T-cell (primary cell): ENCODE measurements around the gene OR13C4. TPM values are rescaled to one million over a fixed set of nuclear protein-coding genes. Genes with fewer than 3 reads are reported as not detected.

Experiments used
- ATAC-seq, 4 experiments: fragments of 200-7000 bp in 3 of 4; fragments of 150-1000 bp in 1 of 4; cut with Tn5 transposase; replicated peaks in 1 of 4; 1 replicate in 3 of 4; 2 replicates in 1 of 4; pipeline ENCODE4 v1.10.0; 2021; ENCODE audit warnings: moderate library complexity in 3 of 4, mild to moderate bottlenecking in 2 of 4, moderate number of reproducible peaks in 1 of 4
- CTCF ChIA-PET, 2 donors: fragments of 300-600 bp; sonication (Branson Sonifier 250); formaldehyde crosslinking; loops; one replicate each; lab custom pipeline; 2022; ENCODE audit warnings: antibody characterized with exemption in 2 of 2; lab: Charles Lee
- POLR2A ChIA-PET, 2 donors: fragments of 300-600 bp; sonication (Branson Sonifier 250); formaldehyde crosslinking; loops; one replicate each; lab custom pipeline; 2022; ENCODE audit warnings: antibody characterized with exemption in 2 of 2; lab: Charles Lee
- DNase-seq, 35 experiments: peaks; one replicate each; pipeline versions ENCODE4 v3.0.0 to v3.0.0-alpha.2; 2013 to 2023
- H3K27ac ChIP-seq: one replicate; pipeline ENCODE4 v1.5.1; 2013; ENCODE audit warnings: low read length
- H3K27me3 ChIP-seq, 2 experiments: replicated peaks in 1 of 2; 1 replicate in 1 of 2; 2 replicates in 1 of 2; pipeline versions ENCODE4 v1.6.1 to v1.7.0; 2013; ENCODE audit warnings: low read length in 1 of 2, mixed read lengths in 1 of 2; ENCODE audit not compliant: control insufficient read depth in 2 of 2, insufficient read depth in 2 of 2; ENCODE audit errors: extremely low read depth in 1 of 2
- H3K36me3 ChIP-seq, 2 donors: 1 replicate in 1 of 2; 2 replicates in 1 of 2; pipeline versions ENCODE4 v1.6.1 to v1.7.0; 2013; ENCODE audit warnings: low read length in 1 of 2; ENCODE audit not compliant: control insufficient read depth in 2 of 2, insufficient read depth in 1 of 2; ENCODE audit errors: extremely low read depth in 1 of 2
- H3K4me1 ChIP-seq, 2 experiments: 1 replicate in 1 of 2; 2 replicates in 1 of 2; pipeline versions ENCODE4 v1.6.1 to v1.7.0; 2013; ENCODE audit warnings: low read length in 2 of 2, mixed read lengths in 1 of 2; ENCODE audit not compliant: insufficient read depth in 2 of 2, control insufficient read depth in 1 of 2; ENCODE audit errors: extremely low read depth in 1 of 2
- H3K4me3 ChIP-seq, 2 donors: 1 replicate in 1 of 2; 2 replicates in 1 of 2; pipeline versions ENCODE4 v1.5.1 to v1.7.0; 2013; ENCODE audit warnings: mild to moderate bottlenecking in 2 of 2, low read length in 1 of 2, moderate library complexity in 1 of 2; ENCODE audit not compliant: control insufficient read depth in 1 of 2; ENCODE audit errors: extremely low read depth in 1 of 2
- H3K9me3 ChIP-seq: 2 replicates; pipeline ENCODE4 v1.7.0; 2013
- H3K27ac Mint-ChIP-seq, 2 donors: one replicate each; pipeline ENCODE4 v1.8.0; 2020 to 2021; ENCODE audit warnings: mild to moderate bottlenecking in 2 of 2, mixed read lengths in 2 of 2
- H3K27me3 Mint-ChIP-seq, 2 donors: one replicate each; pipeline ENCODE4 v1.8.0; 2021 to 2022; ENCODE audit warnings: mixed read lengths in 2 of 2
- H3K36me3 Mint-ChIP-seq: one replicate; pipeline ENCODE4 v1.8.0; 2021; ENCODE audit warnings: mixed read lengths
- H3K4me1 Mint-ChIP-seq, 3 donors: one replicate each; pipeline ENCODE4 v1.8.0; 2020 to 2022; ENCODE audit warnings: mixed read lengths in 3 of 3, mild to moderate bottlenecking in 1 of 3
- H3K4me3 Mint-ChIP-seq, 3 donors: one replicate each; pipeline ENCODE4 v1.8.0; 2020 to 2022; ENCODE audit warnings: mild to moderate bottlenecking in 3 of 3, mixed read lengths in 3 of 3, moderate library complexity in 3 of 3
- H3K9me3 Mint-ChIP-seq, 3 donors: one replicate each; pipeline ENCODE4 v1.8.0; 2020 to 2022; ENCODE audit warnings: mixed read lengths in 3 of 3
- WGBS: methylation state at CpG from one replicate; pipeline ENCODE4 v1.1.5; 2013; ENCODE audit warnings: missing lambda C conversion rate; ENCODE audit not compliant: insufficient coverage; 5-methylcytosine and 5-hydroxymethylcytosine counted together
- total RNA-seq, 35 experiments: library from RNA in 6 of 35; stranded (reverse) in 6 of 35; fragments of 120-200 nt in 1 of 35; gene quantifications; one replicate each; pipeline versions ENCODE4 v1.2.1 to v1.2.4 and lab custom pipeline; 2013 to 2026

The OR13C4 gene
- total RNA-seq, 5 donors from 2014 or later (not counting 1 experiment from before 2014, with no cell fraction given), result not detected

DNA sequence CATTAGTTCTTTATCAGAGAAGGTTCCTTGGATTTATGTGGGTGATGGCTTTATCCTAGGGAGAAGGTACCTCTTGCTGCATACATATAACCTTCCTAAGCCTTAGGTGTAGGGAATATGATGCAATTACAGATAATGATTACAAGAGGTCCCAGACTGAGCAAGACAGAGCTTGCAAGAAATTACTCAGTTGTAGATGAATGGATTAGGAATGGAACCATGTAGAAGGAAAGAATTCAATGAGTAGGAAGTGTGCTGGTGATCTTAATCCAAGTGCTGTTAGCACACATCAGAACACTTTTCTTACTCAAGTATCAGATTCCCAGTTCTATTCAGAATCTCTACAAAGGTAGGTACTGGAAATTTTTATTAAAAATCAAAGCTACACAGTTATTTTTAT, 20.4 kb downstream of the OR13C4 start:
- no peak overlapping the region for H3K4me3 ChIP-seq
- Mint-ChIP-seq H3K4me3 (no peak overlapping the region), H3K9me3 (peaks cover 0 to 19% (median 14%) of the 10 kb centered on the region in 3 donors), H3K36me3 (no peaks in the 10 kb centered on the region), H3K4me1 (no peaks in the 10 kb centered on the region), H3K27me3 (peaks cover 0 to 5% of the 10 kb centered on the region in 2 donors), H3K27ac (no peak overlapping the region)
- no peaks in the 10 kb centered on the region for H3K27me3 ChIP-seq
- no peaks in the 10 kb centered on the region for H3K9me3 ChIP-seq
- ChIA-PET CTCF (no interaction called here), POLR2A (interaction anchor here in 1 of 2 donors (0.6 kb wide), 1 partner anchor 862 kb away, joined by 6 read pairs; no protein-coding TSS in a partner anchor)
- no peaks in the 10 kb centered on the region for H3K4me1 ChIP-seq
- ATAC-seq (no peak), DNase-seq (no peak)
- no peaks in the 10 kb centered on the region for H3K36me3 ChIP-seq
- no peak overlapping the region for H3K27ac ChIP-seq

DNA sequence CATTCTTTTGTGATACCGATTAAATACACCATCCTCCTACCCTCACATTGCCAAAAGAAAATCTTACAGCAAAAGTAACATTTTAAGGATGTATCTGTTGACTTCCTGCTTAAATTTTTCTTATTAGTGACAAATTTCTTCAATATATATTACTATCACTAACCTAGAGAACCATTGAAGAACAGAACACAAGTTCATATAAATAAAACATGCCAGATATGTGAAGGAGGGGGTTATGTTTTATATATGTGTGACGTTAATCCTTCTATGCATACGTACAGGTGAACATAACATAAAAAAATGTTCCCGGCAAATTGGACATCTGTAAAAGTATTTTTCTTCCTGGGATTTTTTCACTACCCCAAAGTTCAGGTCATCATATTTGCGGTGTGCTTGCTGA, 23.0 kb downstream of the OR13C4 start, which contains the start of gene OR13F1:
Gene OR13F1, plus strand, starts transcription at position 301 of the 400 bp plus-strand sequence. Its CDS starts 0 bp downstream, at position 301.
- WGBS, result 96% methylated on average over 2 of the region's 5 CpGs
- no peak for ATAC-seq
- no peaks in the 10 kb centered on the region for H3K4me1 Mint-ChIP-seq
- H3K9me3 Mint-ChIP-seq, result peaks cover 0 to 4% (median 2%) of the 10 kb centered on the region in 3 donors
- no peaks in the 10 kb centered on the region for H3K36me3 ChIP-seq
- H3K27ac Mint-ChIP-seq, result no peak within 1 kb of the TSS
- H3K4me1 ChIP-seq, result no peaks in the 10 kb centered on the region
- H3K4me3 Mint-ChIP-seq, result no peak within 1 kb of the TSS
- no peak for DNase-seq
- H3K27me3 Mint-ChIP-seq, result no peaks in the 10 kb centered on the region
- ChIA-PET CTCF (no interaction called here), POLR2A (no interaction called here)
- H3K4me3 ChIP-seq, result no peak within 1 kb of the TSS
- H3K27me3 ChIP-seq, result no peaks in the 10 kb centered on the region
- H3K9me3 ChIP-seq, result no peaks in the 10 kb centered on the region
- H3K27ac ChIP-seq, result no peak within 1 kb of the TSS
- H3K36me3 Mint-ChIP-seq, result no peaks in the 10 kb centered on the region

DNA sequence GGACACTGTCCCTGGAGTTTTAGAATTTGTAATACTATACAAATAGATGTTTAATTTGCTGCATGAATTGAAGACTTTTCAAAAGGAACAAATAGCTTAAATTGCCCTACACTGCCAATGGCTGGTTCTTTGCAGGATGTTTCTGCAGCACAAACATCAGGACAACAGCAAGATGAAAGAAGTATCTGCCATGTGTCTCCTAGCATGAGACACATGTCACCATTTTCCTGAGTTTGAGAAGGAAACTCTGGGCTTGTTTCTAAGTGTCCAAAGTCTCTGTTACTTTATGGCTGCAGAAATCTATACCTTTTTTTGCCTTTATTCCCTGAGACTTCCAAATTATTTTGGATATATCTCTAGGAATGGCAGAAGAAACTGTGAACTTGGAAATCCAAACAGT, 23.6 kb downstream of the OR13C4 start:
- Mint-ChIP-seq H3K4me3 (no peak overlapping the region), H3K9me3 (peaks cover 0 to 3% (median 0%) of the 10 kb centered on the region in 3 donors), H3K27me3 (no peaks in the 10 kb centered on the region), H3K27ac (no peak overlapping the region), H3K36me3 (no peaks in the 10 kb centered on the region), H3K4me1 (no peaks in the 10 kb centered on the region)
- Histone ChIP-seq H3K27ac (no peak overlapping the region), H3K4me3 (no peak overlapping the region), H3K4me1 (no peaks in the 10 kb centered on the region), H3K27me3 (no peaks in the 10 kb centered on the region), H3K9me3 (no peaks in the 10 kb centered on the region), H3K36me3 (no peaks in the 10 kb centered on the region)
- ChIA-PET POLR2A (no interaction called here), CTCF (no interaction called here)
- DNase-seq, result no peak
- no peak for ATAC-seq

DNA sequence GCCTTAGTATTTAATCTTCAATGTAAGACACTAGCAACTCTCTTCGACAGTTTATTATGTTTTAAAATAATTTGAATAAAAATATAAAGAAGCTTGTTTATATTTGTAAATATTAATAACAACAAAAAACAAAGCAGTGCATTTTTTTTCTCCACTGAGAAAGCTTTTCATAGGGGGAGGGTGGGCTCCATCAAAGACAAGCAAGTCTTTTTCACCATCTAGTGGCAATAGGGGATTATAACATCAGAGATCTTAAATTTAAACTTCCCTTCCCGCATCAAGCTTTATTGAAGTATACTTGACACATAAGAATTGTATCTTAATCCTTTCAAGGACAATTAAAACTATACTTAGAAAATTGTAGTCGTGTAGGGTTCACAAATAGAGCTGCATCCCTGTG, 32.2 kb downstream of the OR13C4 start:
- WGBS, result no CpG with 5 or more reads among the region's 3 CpGs
- Histone ChIP-seq H3K4me3 (no peak overlapping the region), H3K4me1 (no peaks in the 10 kb centered on the region), H3K36me3 (no peaks in the 10 kb centered on the region), H3K27me3 (no peaks in the 10 kb centered on the region), H3K27ac (no peak overlapping the region), H3K9me3 (no peaks in the 10 kb centered on the region)
- Mint-ChIP-seq H3K27me3 (no peaks in the 10 kb centered on the region), H3K9me3 (peaks cover 0 to 6% (median 4%) of the 10 kb centered on the region in 3 donors), H3K27ac (no peak overlapping the region), H3K4me1 (no peaks in the 10 kb centered on the region), H3K4me3 (no peak overlapping the region), H3K36me3 (no peaks in the 10 kb centered on the region)
- ATAC-seq, result no peak
- ChIA-PET CTCF (no interaction called here), POLR2A (no interaction called here)
- DNase-seq, result no peak

DNA sequence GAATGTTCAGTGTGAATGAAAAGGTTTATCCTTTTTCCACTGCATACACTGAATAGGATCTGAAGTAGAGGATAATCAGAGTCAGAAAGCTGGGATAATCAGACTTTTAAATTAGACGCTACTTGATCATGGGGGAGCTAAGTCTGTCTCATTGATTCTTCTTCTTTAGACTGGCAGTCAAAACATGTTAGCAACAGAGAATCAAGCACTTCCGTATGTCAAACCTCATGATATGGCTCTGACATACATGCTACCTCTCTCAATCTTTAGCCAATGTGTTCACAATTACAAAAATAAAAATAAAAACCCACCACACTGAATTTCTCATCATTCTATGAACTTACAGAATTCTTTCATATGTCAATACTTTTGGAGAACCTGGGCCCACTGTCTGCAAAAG, 42.0 kb downstream of the OR13C4 start:
- Mint-ChIP-seq H3K27me3 (no peaks in the 10 kb centered on the region), H3K4me3 (no peak overlapping the region), H3K9me3 (peaks cover 0 to 4% (median 0%) of the 10 kb centered on the region in 3 donors), H3K4me1 (no peaks in the 10 kb centered on the region), H3K36me3 (no peaks in the 10 kb centered on the region), H3K27ac (no peak overlapping the region)
- H3K4me3 ChIP-seq, result no peak overlapping the region
- H3K4me1 ChIP-seq, result no peaks in the 10 kb centered on the region
- ChIA-PET CTCF (no interaction called here), POLR2A (no interaction called here)
- H3K9me3 ChIP-seq, result no peaks in the 10 kb centered on the region
- WGBS, result 93% methylated on average over 2 of the region's 2 CpGs
- H3K27ac ChIP-seq, result no peak overlapping the region
- no peak for ATAC-seq
- DNase-seq, result no peak
- H3K36me3 ChIP-seq, result no peaks in the 10 kb centered on the region
- no peaks in the 10 kb centered on the region for H3K27me3 ChIP-seq

DNA sequence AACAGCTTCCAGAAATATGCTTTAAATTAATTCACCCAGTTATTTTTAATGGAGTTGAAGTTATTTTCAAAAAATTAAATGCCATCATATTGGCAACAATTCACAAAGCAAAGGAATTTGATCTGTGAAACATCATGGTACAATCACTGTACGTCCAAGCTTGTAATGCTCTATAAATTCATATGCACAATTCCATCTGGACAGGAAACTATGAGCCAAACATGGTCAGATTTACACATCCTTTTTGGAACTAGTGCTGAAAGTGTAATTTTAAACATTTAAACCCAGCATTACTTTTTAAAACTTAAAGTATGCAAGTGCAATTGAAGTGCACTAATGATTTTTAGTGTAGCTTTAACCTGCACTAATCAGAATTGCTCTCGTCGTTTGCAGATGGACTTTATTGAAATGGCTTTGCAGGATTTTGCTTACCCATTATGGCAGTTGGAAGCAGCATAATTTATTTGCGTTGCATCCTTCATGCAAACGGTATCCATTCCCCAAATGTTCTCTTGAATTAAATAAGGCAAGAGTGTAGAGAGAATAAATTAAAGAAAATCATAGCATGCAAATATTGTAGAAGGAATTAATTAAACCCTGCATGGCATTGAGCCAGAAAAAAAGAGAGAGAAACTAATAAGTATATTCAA, 44.0 kb downstream of the OR13C4 start:
- no peak for ATAC-seq
- no peaks in the 10 kb centered on the region for H3K36me3 Mint-ChIP-seq
- no peaks in the 10 kb centered on the region for H3K27me3 ChIP-seq
- peaks cover 0 to 4% (median 0%) of the 10 kb centered on the region in 3 donors for H3K9me3 Mint-ChIP-seq
- H3K27me3 Mint-ChIP-seq, result no peaks in the 10 kb centered on the region
- WGBS, result 61% methylated on average over 3 of the region's 5 CpGs
- no peak overlapping the region for H3K27ac Mint-ChIP-seq
- ChIA-PET POLR2A (no interaction called here), CTCF (no interaction called here)
- H3K36me3 ChIP-seq, result no peaks in the 10 kb centered on the region
- no peak for DNase-seq
- no peaks in the 10 kb centered on the region for H3K4me1 Mint-ChIP-seq
- H3K9me3 ChIP-seq, result no peaks in the 10 kb centered on the region
- no peak overlapping the region for H3K4me3 Mint-ChIP-seq
- H3K4me3 ChIP-seq, result no peak overlapping the region
- no peaks in the 10 kb centered on the region for H3K4me1 ChIP-seq
- H3K27ac ChIP-seq, result no peak overlapping the region
